ENCODE measurements around the gene SPATA9. TPM values are rescaled to one million over a fixed set of nuclear protein-coding genes. Genes with fewer than 3 reads are reported as not detected.
"Not testable (repeated sequence)": the region's sequence is repeated elsewhere in the genome, so short reads cannot be mapped to it uniquely, and the experiment has no call there.

SPATA9 gene
- total and polyA plus RNA-seq, 9 donors: 0.71 to 2.6 (median 1.7) TPM

- WGBS (ENCODE audit: insufficient coverage): 100% methylated on average over 1 of the region's 2 CpGs
- Histone ChIP-seq H3K4me3 (ENCODE audit: low read length) (no peak overlapping the region), H3K9me3 (replicated peaks; ENCODE audit: control insufficient read depth, low read depth, low read length) (no peaks in the 10 kb centered on the region), H3K27ac (ENCODE audit: low read length) (no peak overlapping the region), H3K27me3 (ENCODE audit: control insufficient read depth, insufficient read depth, low read length) (no peaks in the 10 kb centered on the region), H3K36me3 (ENCODE audit: control insufficient read depth, insufficient read depth, low read length) (peaks cover 2% of the 10 kb centered on the region), H3K4me1 (ENCODE audit: control insufficient read depth, insufficient read depth, low read length) (peaks cover 4% of the 10 kb centered on the region)
- no peak for DNase-seq
These were observed 34.6 kb upstream of the SPATA9 start for GRCh38 chr5:95717439-95717838.

DNA sequence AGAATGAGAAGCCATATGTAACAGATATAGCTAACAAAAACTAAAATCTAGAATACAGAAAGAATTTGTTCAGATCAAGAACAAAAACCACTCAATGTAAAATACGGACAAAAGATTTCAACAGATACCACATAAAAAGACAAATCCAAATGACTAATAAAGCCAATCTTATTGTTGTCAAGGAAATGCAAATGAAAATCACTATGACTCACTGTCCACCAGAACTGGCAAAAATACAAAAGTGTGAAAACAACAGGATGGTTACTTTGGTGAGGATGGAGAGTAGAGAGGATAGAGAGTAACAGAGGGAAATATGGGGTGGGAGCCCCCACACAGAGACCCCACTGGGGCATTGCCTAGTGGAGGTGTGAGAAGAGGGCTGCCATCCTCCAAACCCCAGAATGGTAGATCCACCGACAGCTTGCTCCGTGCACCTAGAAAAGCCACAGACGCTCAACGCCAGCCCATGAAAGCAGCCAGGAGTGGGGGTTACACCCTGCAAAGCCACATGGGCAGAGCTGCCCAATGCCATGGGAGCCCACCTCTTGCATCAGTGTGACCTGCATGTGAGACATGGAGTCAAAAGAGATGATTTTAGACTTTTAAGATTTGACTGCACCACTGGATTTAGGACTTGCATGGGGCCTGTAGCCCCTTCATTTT is 33.1 kb upstream of the SPATA9 start:
- H3K4me3 ChIP-seq (ENCODE audit: low read length): no peak overlapping the region
- DNase-seq: no peak
- no peak overlapping the region for H3K27ac ChIP-seq (ENCODE audit: low read length)
- no peaks in the 10 kb centered on the region for H3K27me3 ChIP-seq (ENCODE audit: control insufficient read depth, insufficient read depth, low read length)
- peaks cover 3% of the 10 kb centered on the region for H3K4me1 ChIP-seq (ENCODE audit: control insufficient read depth, insufficient read depth, low read length)
- H3K36me3 ChIP-seq (ENCODE audit: control insufficient read depth, insufficient read depth, low read length): peaks cover 2% of the 10 kb centered on the region
- no peaks in the 10 kb centered on the region for H3K9me3 ChIP-seq (replicated peaks; ENCODE audit: control insufficient read depth, low read depth, low read length)
- WGBS (ENCODE audit: insufficient coverage): 93% methylated on average over 4 of the region's 5 CpGs

- no peaks in the 10 kb centered on the region for H3K9me3 ChIP-seq (replicated peaks; ENCODE audit: control insufficient read depth, low read depth, low read length)
- DNase-seq: no peak
- H3K4me3 ChIP-seq (ENCODE audit: low read length): no peak overlapping the region
- H3K4me1 ChIP-seq (ENCODE audit: control insufficient read depth, insufficient read depth, low read length): peaks cover 10% of the 10 kb centered on the region
- H3K27ac ChIP-seq (ENCODE audit: low read length): no peak overlapping the region
- no peaks in the 10 kb centered on the region for H3K27me3 ChIP-seq (ENCODE audit: control insufficient read depth, insufficient read depth, low read length)
- WGBS (ENCODE audit: insufficient coverage): 90% methylated on average over 4 of the region's 4 CpGs
- H3K36me3 ChIP-seq (ENCODE audit: control insufficient read depth, insufficient read depth, low read length): peaks cover 2% of the 10 kb centered on the region
These were observed 31.3 kb upstream of the SPATA9 start for GRCh38 chr5:95713960-95714710.

- H3K27me3 ChIP-seq (ENCODE audit: control insufficient read depth, insufficient read depth, low read length); H3K4me3 ChIP-seq (ENCODE audit: low read length); H3K27ac ChIP-seq (ENCODE audit: low read length); H3K9me3 ChIP-seq (replicated peaks; ENCODE audit: control insufficient read depth, low read depth, low read length); DNase-seq; H3K36me3 ChIP-seq (ENCODE audit: control insufficient read depth, insufficient read depth, low read length): not testable (repeated sequence)
- peaks cover 10% of the 10 kb centered on the region for H3K4me1 ChIP-seq (ENCODE audit: control insufficient read depth, insufficient read depth, low read length)
- WGBS (ENCODE audit: insufficient coverage): 100% methylated on average over 1 of the region's 5 CpGs
These were observed 30.5 kb upstream of the SPATA9 start for GRCh38 chr5:95713246-95713645.

GRCh38 chr5:95712347-95712958 is 29.7 kb upstream of the SPATA9 start:
- Histone ChIP-seq H3K27me3 (ENCODE audit: control insufficient read depth, insufficient read depth, low read length) (no peaks in the 10 kb centered on the region), H3K4me3 (ENCODE audit: low read length) (no peak overlapping the region), H3K36me3 (ENCODE audit: control insufficient read depth, insufficient read depth, low read length) (no peaks in the 10 kb centered on the region), H3K4me1 (ENCODE audit: control insufficient read depth, insufficient read depth, low read length) (peaks cover 10% of the 10 kb centered on the region), H3K27ac (ENCODE audit: low read length) (no peak overlapping the region), H3K9me3 (replicated peaks; ENCODE audit: control insufficient read depth, low read depth, low read length) (no peaks in the 10 kb centered on the region)
- WGBS (ENCODE audit: insufficient coverage): 100% methylated on average over 1 of the region's 2 CpGs
- no peak for DNase-seq

GRCh38 chr5:95711501-95712346 is 28.9 kb upstream of the SPATA9 start:
- H3K4me1 ChIP-seq (ENCODE audit: control insufficient read depth, insufficient read depth, low read length): peaks cover 10% of the 10 kb centered on the region
- no peaks in the 10 kb centered on the region for H3K36me3 ChIP-seq (ENCODE audit: control insufficient read depth, insufficient read depth, low read length)
- H3K27ac ChIP-seq (ENCODE audit: low read length): no peak overlapping the region
- H3K9me3 ChIP-seq (replicated peaks; ENCODE audit: control insufficient read depth, low read depth, low read length): no peaks in the 10 kb centered on the region
- 65% methylated on average over 14 of the region's 27 CpGs for WGBS (ENCODE audit: insufficient coverage)
- no peaks in the 10 kb centered on the region for H3K27me3 ChIP-seq (ENCODE audit: control insufficient read depth, insufficient read depth, low read length)
- no peak overlapping the region for H3K4me3 ChIP-seq (ENCODE audit: low read length)
- no peak for DNase-seq

DNA sequence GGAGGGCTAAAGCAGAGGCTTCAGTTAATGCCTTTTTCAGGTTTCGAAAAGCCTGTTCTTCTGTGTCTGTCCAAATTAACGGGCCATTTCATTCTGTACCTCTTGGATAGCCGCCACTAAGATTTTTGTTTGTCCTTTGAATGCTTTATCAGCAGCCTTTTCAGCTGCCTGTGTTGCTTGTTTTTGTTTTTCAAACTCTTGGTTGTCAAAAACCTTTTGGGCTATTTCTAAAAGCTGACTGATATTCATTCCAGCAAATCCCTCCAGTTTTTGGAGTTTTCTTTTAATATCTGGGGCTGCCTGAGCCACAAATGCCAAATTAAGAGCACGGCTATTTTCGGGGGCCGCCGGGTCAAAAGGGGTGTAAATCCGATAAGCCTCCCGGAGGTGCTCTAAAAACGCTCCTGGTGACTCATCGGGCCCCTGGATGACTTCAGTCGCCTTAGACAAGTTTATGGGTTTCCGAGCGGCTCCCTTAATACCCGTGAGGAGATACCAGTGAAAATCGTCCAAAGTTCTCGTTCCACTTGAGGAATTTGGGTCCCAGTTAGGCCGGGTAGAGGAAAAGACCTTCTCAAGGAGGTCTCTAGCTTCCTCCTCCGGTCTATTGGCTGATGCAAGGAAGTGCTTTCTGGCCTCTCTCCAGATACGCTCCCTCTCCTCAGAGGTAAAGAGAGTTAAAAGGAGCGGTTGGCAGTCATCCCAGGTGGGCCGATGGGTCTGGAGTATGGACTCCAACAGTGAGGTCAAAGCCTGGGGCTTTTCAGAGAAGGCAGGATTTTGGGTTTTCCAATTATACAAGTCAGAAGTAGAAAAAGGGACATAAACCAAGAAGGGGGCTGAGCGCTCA is 28.1 kb upstream of the SPATA9 start:
- not testable (repeated sequence) for H3K9me3 ChIP-seq (replicated peaks; ENCODE audit: control insufficient read depth, low read depth, low read length); H3K27me3 ChIP-seq (ENCODE audit: control insufficient read depth, insufficient read depth, low read length); H3K4me3 ChIP-seq (ENCODE audit: low read length); H3K27ac ChIP-seq (ENCODE audit: low read length); DNase-seq; H3K36me3 ChIP-seq (ENCODE audit: control insufficient read depth, insufficient read depth, low read length)
- 29% methylated on average over 15 of the region's 23 CpGs for WGBS (ENCODE audit: insufficient coverage)
- H3K4me1 ChIP-seq (ENCODE audit: control insufficient read depth, insufficient read depth, low read length): peaks cover 10% of the 10 kb centered on the region

DNA sequence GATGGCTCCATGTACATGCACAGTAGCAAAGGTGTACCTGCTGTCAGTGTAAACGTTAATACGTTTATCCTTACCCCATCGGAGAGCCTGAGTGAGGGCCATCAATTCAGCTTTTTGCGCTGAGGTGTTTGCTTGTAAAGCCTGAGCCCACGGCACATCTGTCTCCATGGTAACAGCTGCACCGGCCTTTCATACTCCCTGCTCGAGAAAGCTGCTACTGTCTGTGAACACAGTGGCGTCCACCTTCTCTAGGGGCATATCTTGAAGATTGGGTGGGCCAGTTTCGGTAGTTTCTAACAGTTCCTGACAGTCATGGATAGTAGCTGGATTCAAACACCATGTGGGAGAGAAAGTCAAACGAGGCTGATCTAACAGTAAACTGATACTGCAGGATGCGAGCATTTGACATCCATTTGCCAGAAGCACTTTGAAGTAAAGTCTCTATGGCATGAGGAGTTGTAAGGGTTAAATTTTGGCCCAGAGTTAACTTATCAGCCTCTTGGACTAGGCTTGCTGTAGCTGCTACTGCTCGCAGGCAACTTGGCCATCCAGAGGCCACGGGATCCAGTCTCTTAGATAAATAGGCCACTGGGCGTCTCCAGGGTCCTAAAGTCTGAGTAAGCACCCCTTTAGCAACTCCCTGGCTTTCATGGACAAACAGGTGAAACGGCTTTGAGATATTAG is 27.3 kb upstream of the SPATA9 start:
- H3K27me3 ChIP-seq (ENCODE audit: control insufficient read depth, insufficient read depth, low read length): no peaks in the 10 kb centered on the region
- no peak overlapping the region for H3K27ac ChIP-seq (ENCODE audit: low read length)
- WGBS (ENCODE audit: insufficient coverage): 39% methylated on average over 10 of the region's 15 CpGs
- H3K4me3 ChIP-seq (ENCODE audit: low read length): no peak overlapping the region
- peak; percentile 48 for DNase-seq
- no peaks in the 10 kb centered on the region for H3K9me3 ChIP-seq (replicated peaks; ENCODE audit: control insufficient read depth, low read depth, low read length)
- peaks cover 10% of the 10 kb centered on the region for H3K4me1 ChIP-seq (ENCODE audit: control insufficient read depth, insufficient read depth, low read length)
- no peaks in the 10 kb centered on the region for H3K36me3 ChIP-seq (ENCODE audit: control insufficient read depth, insufficient read depth, low read length)

GRCh38 chr5:95708876-95709275 is 26.1 kb upstream of the SPATA9 start:
- WGBS (ENCODE audit: insufficient coverage): 83% methylated on average over 1 of the region's 7 CpGs
- Histone ChIP-seq H3K27ac (ENCODE audit: low read length) (no peak overlapping the region), H3K36me3 (ENCODE audit: control insufficient read depth, insufficient read depth, low read length) (no peaks in the 10 kb centered on the region), H3K27me3 (ENCODE audit: control insufficient read depth, insufficient read depth, low read length) (no peaks in the 10 kb centered on the region), H3K9me3 (replicated peaks; ENCODE audit: control insufficient read depth, low read depth, low read length) (no peaks in the 10 kb centered on the region), H3K4me1 (ENCODE audit: control insufficient read depth, insufficient read depth, low read length) (peaks cover 10% of the 10 kb centered on the region), H3K4me3 (ENCODE audit: low read length) (no peak overlapping the region)
- DNase-seq: no peak

Data from muscle of leg (tissue), 11 donors.